Mesenteric fat pad (tissue), 1 donor: ENCODE measurements around the gene FIG4. TPM values are rescaled to one million over a fixed set of nuclear protein-coding genes. Genes with fewer than 3 reads are reported as not detected.
"Not testable (repeated sequence)": the region's sequence is repeated elsewhere in the genome, so short reads cannot be mapped to it uniquely, and the experiment has no call there.

Experiments
- DNase-seq: peaks from one replicate; pipeline ENCODE4 v3.0.0-alpha.2; 2020; ENCODE audit warnings: low spot score
- total RNA-seq: library from RNA; stranded (reverse); fragmentation: NEBNext Ultra II Directional; extraction: Animal tissue kit (Norgen Biotek cat#: 25700); gene quantifications from one replicate; pipeline ENCODE4 v1.2.1, GENCODE V29; 2021
- donor health status: DM: yes; HTN: yes; CAD: no.

The FIG4 gene
- total RNA-seq, 1 donor from 2014 or later, result 17.9 TPM

DNA sequence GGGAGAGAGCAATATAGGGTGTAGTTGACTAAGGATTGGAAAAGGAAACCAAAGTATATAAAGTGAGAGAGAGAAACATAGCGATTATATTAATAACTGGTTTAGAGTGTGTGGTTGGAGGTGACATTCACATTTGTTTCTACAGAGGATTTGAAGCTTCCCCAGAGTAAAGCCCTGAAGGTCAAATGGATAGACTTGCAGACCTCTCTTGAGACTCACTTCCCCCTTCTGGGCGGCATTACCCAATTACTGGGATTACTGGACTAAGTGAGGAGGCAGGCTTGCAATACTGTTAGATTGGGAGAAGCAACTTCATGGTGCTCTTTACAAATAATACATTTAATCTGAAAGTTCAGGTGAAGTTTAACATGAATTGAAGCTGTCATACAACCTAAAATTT lies 10.7 kb downstream of the FIG4 start:
- no peak for DNase-seq

DNA sequence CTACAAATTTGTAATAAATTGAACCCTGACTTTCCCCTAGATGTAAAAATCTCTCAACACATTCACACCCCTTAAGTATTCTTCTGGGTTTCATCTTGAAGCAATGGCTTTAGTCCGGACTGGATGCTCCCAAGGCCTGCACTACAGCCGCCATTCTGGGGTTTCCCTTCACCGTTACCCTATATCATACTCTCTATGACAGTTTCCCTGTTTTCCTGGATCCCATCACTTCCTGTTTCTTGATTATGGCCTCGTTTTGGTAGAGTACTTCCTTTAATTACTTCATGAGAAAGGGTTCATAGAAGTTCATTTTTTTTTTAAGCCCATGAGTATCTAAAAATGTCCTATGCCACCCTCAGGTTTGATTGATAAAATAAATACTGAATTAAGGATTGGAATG lies 11.7 kb downstream of the FIG4 start:
- no peak for DNase-seq

- no peak for DNase-seq
These were observed 14.2 kb downstream of the FIG4 start for GRCh38 chr6:109705258-109705657.

GRCh38 chr6:109706513-109706912 lies 15.4 kb downstream of the FIG4 start:
- DNase-seq, result no peak

- not testable (repeated sequence) for DNase-seq
These were observed 17.0 kb downstream of the FIG4 start for GRCh38 chr6:109708099-109708498.

GRCh38 chr6:109713097-109713496 lies 22.0 kb downstream of the FIG4 start:
- no peak for DNase-seq

GRCh38 chr6:109714166-109714565 lies 23.1 kb downstream of the FIG4 start:
- no peak for DNase-seq

GRCh38 chr6:109714611-109715010 lies 23.5 kb downstream of the FIG4 start:
- DNase-seq, result no peak

DNA sequence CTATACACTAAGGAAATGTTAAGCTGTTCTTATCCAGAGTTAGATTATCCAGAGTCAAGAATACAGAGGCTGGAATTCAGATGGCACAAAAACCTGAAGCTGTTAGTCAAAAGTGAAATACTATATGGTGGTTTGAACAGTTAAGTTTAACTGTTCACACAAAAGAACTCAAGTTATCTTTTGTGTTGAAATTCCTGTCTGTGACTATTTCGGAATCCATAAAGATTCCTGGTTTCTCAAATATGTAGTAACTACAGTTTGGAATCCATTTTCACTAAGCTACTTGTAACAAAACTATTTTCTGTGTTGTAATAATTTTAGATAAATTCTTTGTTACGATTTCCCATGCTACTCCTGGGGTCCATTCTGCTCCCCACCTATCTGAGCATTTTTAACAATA lies 24.5 kb downstream of the FIG4 start:
- no peak for DNase-seq

GRCh38 chr6:109717971-109718370 lies 26.9 kb downstream of the FIG4 start:
- DNase-seq, result no peak

- no peak for DNase-seq
These were observed 27.9 kb downstream of the FIG4 start for GRCh38 chr6:109718991-109719390.

DNA sequence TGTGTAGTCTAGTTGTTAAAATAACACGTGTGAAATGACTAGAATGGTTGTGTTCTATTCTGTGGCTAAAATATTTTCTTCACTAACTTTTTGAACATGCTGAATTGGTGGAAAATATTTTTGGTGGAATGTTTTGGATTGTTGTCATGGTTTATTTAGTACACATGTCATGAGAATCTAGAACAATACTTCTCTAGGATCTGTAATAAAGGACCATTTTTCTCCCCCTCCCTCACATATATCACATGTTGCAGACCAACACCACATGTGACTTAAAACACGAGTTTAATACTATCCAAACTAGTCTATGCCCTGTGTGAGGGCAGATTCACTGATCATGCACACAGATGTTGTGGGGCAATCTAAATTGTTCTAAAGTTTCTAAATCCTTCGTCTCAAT lies 29.2 kb downstream of the FIG4 start:
- DNase-seq, result no peak

- no peak for DNase-seq
These were observed 30.9 kb downstream of the FIG4 start for GRCh38 chr6:109722011-109722410.

DNA sequence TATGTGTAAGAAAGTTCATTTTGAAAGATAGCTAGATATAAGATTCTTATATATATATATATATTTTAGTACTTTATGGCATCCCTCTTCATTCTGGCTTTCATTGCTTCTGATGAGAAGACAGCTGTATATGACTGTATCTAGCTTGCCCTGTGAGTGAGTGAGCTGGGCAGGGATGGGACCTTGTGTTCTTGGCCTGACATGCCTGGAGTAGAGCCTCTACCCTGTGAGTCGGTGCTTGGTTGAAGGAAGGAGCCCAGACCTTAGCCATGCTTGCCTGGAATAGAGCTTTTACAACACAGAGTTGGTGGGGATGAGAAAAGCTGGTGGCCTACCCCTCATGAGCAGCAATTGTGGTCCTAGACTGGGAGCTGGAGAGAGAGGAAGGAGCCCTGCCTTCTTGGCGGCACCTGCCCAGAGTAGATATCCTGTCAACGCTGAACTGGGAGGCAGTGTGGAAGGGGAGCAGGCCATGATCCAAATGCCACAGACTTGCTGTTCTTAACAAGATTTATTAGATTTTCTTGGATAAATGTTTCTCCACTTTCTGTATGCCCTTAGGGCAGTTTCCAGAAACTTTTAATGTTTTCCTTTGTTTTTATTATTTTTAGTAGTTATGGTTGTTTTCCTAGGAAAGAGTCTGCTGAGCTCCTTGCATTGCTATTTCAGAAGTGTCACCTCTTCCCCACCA lies 31.6 kb downstream of the FIG4 start:
- DNase-seq, result no peak

DNA sequence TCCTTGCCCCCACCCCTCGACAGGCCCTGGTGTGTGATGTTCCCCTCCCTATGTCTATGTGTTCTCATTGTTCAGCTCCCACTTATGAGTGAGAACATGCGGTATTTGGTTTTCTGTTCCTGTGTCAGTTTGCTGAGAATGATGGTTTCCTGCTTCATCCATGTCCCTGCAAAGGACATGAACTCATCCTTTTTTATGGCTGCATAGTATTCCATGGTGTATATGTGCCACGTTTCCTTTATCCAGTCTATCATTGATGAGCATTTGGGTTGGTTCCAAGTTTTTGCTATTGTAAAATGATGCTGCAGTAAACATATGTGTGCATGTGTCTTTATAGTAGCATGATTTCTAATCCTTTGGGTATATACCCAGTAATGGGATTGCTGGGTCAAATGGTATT lies 34.2 kb downstream of the FIG4 start:
- DNase-seq, result not testable (repeated sequence)

GRCh38 chr6:109736273-109737025 lies 45.4 kb downstream of the FIG4 start:
- no peak for DNase-seq

- no peak for DNase-seq
These were observed 47.2 kb downstream of the FIG4 start for GRCh38 chr6:109738255-109738654.

DNA sequence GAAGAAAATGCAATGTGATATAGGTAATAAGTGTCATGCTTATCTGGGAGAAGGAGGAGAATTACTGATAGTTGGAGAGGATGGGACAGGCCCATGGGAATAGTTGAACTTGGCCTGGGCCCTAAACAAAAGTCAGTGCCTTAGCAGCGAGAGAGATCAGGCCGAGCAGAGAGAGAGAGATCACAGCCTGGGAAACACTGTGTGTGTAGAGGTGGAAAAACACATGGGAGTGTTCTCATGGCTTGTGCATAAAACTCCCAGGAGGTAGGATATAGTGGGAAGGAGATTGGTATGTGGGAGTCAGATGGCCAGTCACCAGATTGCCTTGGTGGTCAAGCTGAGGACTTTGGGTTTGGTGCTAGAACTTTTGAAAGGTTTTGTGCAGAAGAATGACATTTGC lies 47.6 kb downstream of the FIG4 start:
- no peak for DNase-seq

DNA sequence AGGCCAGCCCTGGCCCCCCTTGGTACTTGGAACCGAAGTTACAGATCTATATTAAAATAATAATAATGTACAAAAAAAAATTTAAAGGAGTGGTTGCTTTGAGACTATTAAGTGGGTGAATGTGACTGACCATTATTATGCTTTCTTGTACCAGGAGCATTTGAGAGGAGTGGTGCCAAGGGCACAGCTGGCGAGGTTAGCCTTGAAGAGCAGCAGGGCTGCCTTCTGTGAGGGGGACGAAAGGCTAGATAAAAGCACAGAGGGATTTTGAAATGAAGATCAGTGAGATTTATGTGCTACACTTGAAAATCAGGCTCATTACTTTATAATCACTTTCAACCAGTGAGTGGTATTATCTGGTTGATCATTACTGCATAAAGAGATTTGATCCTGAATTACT lies 48.6 kb downstream of the FIG4 start:
- DNase-seq, result no peak

GRCh38 chr6:109740787-109741186 lies 49.7 kb downstream of the FIG4 start:
- DNase-seq, result no peak

- DNase-seq, result no peak
These were observed 52.6 kb downstream of the FIG4 start for GRCh38 chr6:109743739-109744138.

DNA sequence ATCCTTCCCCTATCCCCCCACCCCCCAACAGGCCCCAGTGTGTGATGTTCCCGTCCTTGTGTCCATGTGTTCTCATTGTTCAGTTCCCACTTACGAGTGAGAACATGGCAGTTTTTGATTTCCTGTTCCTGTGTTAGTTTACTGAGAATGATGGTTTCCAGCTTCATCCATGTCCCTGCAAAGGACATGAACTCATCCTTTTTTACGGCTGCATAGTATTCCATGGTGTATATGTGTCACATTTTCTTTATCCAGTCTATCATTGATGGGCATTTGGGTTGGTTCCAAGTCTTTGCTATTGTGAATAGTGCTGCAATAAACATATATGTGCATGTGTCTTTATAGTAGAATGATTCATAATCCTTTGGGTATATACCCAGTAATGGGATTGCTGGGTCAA lies 53.7 kb downstream of the FIG4 start:
- DNase-seq, result not testable (repeated sequence)

DNA sequence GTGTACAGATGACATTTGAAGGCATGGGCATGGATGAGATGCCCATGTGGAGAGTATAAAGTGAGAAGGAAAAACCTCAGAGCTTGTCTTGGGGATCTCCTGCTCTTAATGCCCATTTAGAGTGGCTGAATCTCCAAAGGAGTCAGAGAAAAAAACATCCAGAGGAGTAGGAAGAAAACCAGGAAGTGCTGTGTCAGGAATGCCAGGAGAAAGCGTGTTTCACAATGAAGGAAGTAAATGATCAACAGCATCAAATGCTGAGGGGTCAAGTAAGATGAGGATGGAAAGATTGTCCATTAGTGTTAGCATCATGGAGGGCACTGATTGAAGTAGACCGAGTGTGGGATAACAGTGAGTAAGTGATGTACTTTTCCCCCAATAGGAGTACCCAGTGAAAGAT lies 56.1 kb downstream of the FIG4 start:
- DNase-seq, result no peak
